HG02943 (cell line): ENCODE results near the gene SFPQ.
"Not testable (repeated sequence)": the region's sequence is repeated elsewhere in the genome, so short reads cannot be mapped to it uniquely, and the experiment has no call there.

ENCODE experiments used
- ATAC-seq: cut with Tn5 transposase; IDR thresholded peaks from one replicate; pipeline ENCODE4 v1.9.1; 2021; ENCODE audit warnings: mild to moderate bottlenecking, low read depth, moderate library complexity; ENCODE audit not compliant: unreplicated experiment

The SFPQ gene

GRCh38 chr1:35192853-35193664, at the start of gene SFPQ:
SFPQ (minus strand) TSS chr1:35193145; CDS start chr1:35193049, 96 bp downstream.
- peak; percentile 83 for ATAC-seq

GRCh38 chr1:35236772-35237171, 43.8 kb upstream of the SFPQ start:
- ATAC-seq: not testable (repeated sequence)

GRCh38 chr1:35231287-35231686, 38.3 kb upstream of the SFPQ start:
- ATAC-seq: no peak

- no peak for ATAC-seq
These were observed 36.8 kb upstream of the SFPQ start for GRCh38 chr1:35229587-35230360.

- no peak for ATAC-seq
These were observed 33.6 kb upstream of the SFPQ start for GRCh38 chr1:35226546-35226945.

GRCh38 chr1:35223084-35223630, 30.2 kb upstream of the SFPQ start:
- ATAC-seq: no peak

- ATAC-seq: no peak
These were observed 29.6 kb upstream of the SFPQ start for GRCh38 chr1:35222322-35223083.

- ATAC-seq: no peak
These were observed 28.0 kb upstream of the SFPQ start for GRCh38 chr1:35220976-35221375.

GRCh38 chr1:35215346-35215745, 22.4 kb upstream of the SFPQ start:
- ATAC-seq: no peak

- ATAC-seq: no peak
These were observed 18.1 kb upstream of the SFPQ start for GRCh38 chr1:35211120-35211414.

GRCh38 chr1:35210321-35211119, 17.6 kb upstream of the SFPQ start:
- ATAC-seq: no peak

- ATAC-seq: no peak
These were observed 10.3 kb upstream of the SFPQ start for GRCh38 chr1:35203295-35203694.

- no peak for ATAC-seq
These were observed 9.2 kb upstream of the SFPQ start for GRCh38 chr1:35202048-35202719.

- ATAC-seq: no peak
These were observed 8.7 kb upstream of the SFPQ start for GRCh38 chr1:35201631-35202030.

- peak; percentile 32 for ATAC-seq
These were observed 691 bp downstream of the SFPQ start for GRCh38 chr1:35192056-35192852.

- no peak for ATAC-seq
These were observed 1.4 kb downstream of the SFPQ start for GRCh38 chr1:35191429-35192055.

- no peak for ATAC-seq
These were observed 2.2 kb downstream of the SFPQ start for GRCh38 chr1:35190784-35191183.
